Activated T-cell treated with anti-CD3 and anti-CD28 coated beads, Interleukin-2, amount 50 U/mL, for 4 hours (primary cell): Measurements from ENCODE around the gene ATP5F1A. TPM values are rescaled to one million over a fixed set of nuclear protein-coding genes. Genes with fewer than 3 reads are reported as not detected.
"Not testable (repeated sequence)": the region's sequence is repeated elsewhere in the genome, so short reads cannot be mapped to it uniquely, and the experiment has no call there.

ENCODE experiments used
- ATAC-seq, 2 donors: fragments of 200-7000 bp; cut with Tn5 transposase; one replicate each; pipeline ENCODE4 v1.10.0; 2021
- DNase-seq: peaks from one replicate; pipeline ENCODE4 v3.0.0-alpha.2; 2020
- H3K27me3 Mint-ChIP-seq: one replicate; pipeline ENCODE4 v1.8.0; 2021; ENCODE audit warnings: low read depth, mixed read lengths
- H3K36me3 Mint-ChIP-seq: one replicate; pipeline ENCODE4 v1.8.0; 2022; ENCODE audit warnings: mixed read lengths; ENCODE audit not compliant: insufficient read depth
- H3K4me1 Mint-ChIP-seq: one replicate; pipeline ENCODE4 v1.8.0; 2021; ENCODE audit warnings: low read depth, mixed read lengths
- H3K4me3 Mint-ChIP-seq: one replicate; pipeline ENCODE4 v1.8.0; 2021; ENCODE audit warnings: mild to moderate bottlenecking, moderate library complexity, mixed read lengths
- H3K9me3 Mint-ChIP-seq: one replicate; pipeline ENCODE4 v1.8.0; 2021; ENCODE audit warnings: mixed read lengths
- total RNA-seq, 3 donors: library from RNA; stranded (reverse); gene quantifications; one replicate each; pipeline ENCODE4 v1.2.1, GENCODE V29; 2021

ATP5F1A gene
- 100 to 1,000 TPM; 459 to 501 (median 492) TPM for total RNA-seq

DNA sequence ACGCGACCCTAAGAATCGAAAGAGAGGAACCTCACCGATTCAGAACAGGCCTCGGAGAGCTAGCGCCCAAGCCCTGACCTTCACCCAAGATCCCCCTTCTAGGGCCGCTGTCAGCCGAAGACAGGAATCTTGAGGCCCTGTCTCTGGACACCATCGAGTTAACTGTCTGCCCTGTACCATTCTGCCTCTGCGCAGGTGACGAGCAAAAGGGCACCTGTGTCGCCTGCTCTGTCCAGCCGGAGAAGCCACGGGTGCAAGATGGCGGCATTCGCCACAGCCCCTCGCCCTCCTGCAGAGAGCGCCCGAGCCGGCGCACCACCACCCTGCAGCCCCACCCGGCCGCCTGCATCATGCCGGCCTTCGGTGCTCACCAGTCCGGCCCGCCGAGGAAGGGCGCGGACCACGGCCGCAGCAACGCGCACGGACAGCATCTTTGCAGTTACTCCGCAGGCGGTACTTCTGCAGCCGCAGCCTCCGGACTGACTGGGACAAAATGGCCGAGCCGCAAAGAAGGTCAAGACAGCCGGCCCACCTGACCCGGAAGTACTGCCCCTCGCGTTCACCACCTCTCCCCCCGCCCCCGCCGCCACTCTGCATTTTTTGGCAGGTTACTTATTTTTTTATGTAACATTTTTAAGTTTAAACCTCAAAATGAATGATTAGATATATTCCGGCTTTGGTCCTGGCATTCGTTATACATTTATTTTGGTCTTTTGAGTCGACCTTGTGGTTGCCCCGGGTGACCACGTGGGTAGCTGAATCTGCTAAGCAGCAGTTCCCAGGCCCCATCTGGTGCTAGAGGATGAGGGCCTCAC is at the start of gene ATP5F1A:
ATP5F1A (minus strand) TSS at position 496 of the 815 bp plus-strand sequence; CDS start at position 431, 65 bp downstream.
- Mint-ChIP-seq H3K27me3 (no peaks in the 10 kb centered on the region), H3K4me3 (peak within 1 kb of the TSS; percentile 99), H3K9me3 (no peaks in the 10 kb centered on the region), H3K4me1 (peaks cover 32% of the 10 kb centered on the region), H3K36me3 (peaks cover 16% of the 10 kb centered on the region)
- peak; percentile 89 to 93 for ATAC-seq
- peak; percentile 78 for DNase-seq

DNA sequence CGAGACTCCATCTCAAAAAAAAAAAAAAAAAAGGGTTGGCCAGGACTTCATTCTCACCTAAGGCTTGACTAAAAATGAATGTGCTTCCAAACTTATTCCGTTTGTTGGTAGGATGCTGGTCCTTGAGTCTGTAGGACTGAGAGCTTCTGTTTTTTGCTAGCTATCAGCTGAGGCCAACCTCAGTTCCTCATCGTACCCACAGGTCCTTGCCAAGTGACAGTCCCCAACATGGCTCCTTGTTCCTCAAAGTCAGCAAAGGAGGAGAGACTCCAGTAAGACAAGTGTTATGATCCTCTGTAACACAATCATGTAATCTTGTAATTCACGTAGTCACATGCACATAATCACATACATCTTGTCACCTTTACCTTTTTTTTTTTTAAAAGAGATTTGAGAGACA is 43.1 kb upstream of the ATP5F1A start:
- Mint-ChIP-seq H3K4me3 (no peak overlapping the region), H3K36me3 (no peaks in the 10 kb centered on the region), H3K4me1 (no peaks in the 10 kb centered on the region), H3K9me3 (no peaks in the 10 kb centered on the region), H3K27me3 (no peaks in the 10 kb centered on the region)
- no peak for ATAC-seq
- no peak for DNase-seq

DNA sequence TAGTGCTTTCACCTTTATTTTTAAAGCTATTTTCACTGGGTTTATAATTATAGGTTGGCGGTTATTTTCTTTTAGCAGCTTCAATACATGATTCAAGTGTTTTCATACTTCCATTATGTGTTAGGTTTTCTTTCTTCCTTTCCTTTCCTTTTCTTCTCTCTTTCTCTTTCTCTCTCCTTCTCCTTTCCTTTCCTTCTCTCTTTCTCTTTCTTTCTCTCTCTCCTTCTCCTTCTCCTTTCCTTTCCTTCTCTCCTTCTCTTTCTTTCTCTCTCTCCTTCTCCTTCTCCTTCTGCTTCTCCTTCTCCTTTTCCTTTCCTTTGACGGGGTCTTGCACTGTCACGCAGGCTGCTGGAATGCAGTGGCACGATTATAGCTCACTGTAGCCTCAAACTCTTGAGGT is 42.1 kb upstream of the ATP5F1A start:
- Mint-ChIP-seq H3K4me1 (no peaks in the 10 kb centered on the region), H3K36me3 (no peaks in the 10 kb centered on the region), H3K4me3 (no peak overlapping the region), H3K9me3 (no peaks in the 10 kb centered on the region), H3K27me3 (no peaks in the 10 kb centered on the region)
- ATAC-seq (no peak), DNase-seq (no peak)

DNA sequence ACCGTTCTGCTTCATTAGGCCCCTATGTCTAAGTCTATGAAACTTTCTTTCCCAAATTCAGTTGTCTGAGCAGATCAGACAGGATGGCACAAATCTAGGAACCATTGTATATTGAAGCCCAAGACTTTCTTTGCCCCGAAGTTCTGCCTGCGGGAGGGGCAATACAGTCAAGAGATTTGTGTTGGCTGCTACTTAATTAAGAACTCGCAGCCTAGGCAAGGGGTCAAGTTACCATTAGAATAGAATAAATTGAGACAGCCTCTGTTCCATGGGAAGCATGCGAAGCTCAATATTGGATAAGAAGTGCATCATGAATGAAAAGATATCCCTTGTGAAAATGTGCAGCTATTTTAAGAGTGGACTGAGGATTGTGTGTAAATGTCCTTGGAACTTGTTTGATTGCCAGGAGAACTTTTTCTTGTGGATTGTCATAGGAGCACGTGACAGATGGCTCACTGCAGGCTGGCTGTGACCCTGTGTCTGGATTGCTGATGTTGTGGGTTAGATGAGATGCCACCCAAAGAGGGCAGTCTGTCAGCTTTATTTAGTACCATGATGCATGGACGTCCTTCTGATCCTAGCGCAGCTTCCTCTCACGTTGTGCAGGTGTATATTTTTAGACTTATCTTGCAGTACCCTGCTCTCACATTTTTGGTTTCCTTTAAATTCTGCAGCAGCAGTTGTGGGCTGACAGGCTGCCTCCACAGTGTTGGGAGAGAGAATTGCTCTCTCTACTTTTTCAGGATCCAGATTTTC is 37.0 kb upstream of the ATP5F1A start:
- Mint-ChIP-seq H3K4me3 (no peak overlapping the region), H3K9me3 (no peaks in the 10 kb centered on the region), H3K27me3 (no peaks in the 10 kb centered on the region), H3K4me1 (no peaks in the 10 kb centered on the region), H3K36me3 (peaks cover 3% of the 10 kb centered on the region)
- DNase-seq (no peak), ATAC-seq (no peak)

DNA sequence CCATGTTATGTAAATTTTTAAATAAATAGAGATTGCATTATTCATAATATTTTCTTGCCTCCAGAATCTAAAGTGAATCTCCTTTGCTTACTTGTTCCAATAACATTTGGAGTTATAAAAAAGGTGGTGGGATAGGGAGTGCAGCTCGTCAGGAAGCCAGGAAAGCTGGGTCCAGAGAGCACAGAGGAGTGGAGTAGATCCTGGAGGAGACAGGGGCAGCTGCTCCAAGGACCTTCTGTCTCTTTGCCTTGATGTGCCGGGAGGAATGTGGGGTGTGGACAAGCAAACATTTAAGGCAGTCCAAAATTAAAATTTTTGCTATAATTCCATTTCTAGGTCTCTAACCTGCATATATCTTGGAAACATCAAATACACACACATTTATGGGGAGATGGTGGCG is 35.4 kb upstream of the ATP5F1A start:
- H3K36me3 Mint-ChIP-seq, result peaks cover 10% of the 10 kb centered on the region
- H3K4me1 Mint-ChIP-seq, result no peaks in the 10 kb centered on the region
- DNase-seq (no peak), ATAC-seq (no peak)
- H3K4me3 Mint-ChIP-seq, result no peak overlapping the region
- H3K9me3 Mint-ChIP-seq, result no peaks in the 10 kb centered on the region
- H3K27me3 Mint-ChIP-seq, result no peaks in the 10 kb centered on the region

DNA sequence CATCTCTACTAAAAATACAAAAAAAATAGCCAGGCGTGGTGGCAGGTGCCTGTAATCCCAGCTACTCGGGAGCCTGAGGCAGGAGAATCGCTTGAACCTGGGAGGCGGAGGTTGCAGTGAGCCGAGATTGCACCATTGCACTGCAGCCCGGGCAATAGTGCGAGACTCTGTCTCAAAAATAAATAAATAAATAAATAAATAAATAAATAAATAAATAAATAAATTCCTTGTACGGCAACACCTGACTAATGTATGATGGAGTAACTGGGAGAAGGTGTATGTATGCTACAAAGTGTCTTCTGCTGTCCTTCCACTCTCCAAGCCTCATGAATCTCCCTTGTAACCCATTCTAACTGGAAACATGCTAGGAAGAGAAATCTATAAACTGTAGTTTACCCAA is 32.5 kb upstream of the ATP5F1A start:
- H3K9me3 Mint-ChIP-seq, DNase-seq, ATAC-seq, H3K4me3 Mint-ChIP-seq, H3K27me3 Mint-ChIP-seq, H3K4me1 Mint-ChIP-seq: not testable (repeated sequence)
- H3K36me3 Mint-ChIP-seq, result peaks cover 15% of the 10 kb centered on the region

DNA sequence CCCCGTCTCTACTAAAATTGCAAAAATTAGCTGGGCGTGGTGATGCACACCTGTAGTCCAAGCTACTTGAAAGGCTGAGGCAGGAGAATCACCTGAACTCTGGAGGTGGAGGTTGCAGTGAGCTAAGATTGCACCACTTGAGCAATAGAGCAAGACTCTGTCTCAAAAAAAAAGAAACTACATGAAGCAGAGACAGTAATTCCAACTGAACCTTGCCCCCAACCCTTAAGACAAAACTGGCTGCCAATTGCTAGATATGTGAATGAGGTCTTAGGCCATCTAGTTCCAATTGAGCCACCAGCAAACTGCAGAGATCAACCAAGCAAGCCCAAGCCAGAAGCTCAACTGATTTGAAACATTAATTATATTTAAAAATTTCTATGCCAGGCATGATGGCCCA is 32.0 kb upstream of the ATP5F1A start:
- H3K36me3 Mint-ChIP-seq, result peaks cover 15% of the 10 kb centered on the region
- no peaks in the 10 kb centered on the region for H3K4me1 Mint-ChIP-seq
- H3K27me3 Mint-ChIP-seq, result no peaks in the 10 kb centered on the region
- ATAC-seq (no peak), DNase-seq (no peak)
- H3K9me3 Mint-ChIP-seq, result no peaks in the 10 kb centered on the region
- H3K4me3 Mint-ChIP-seq, result no peak overlapping the region

DNA sequence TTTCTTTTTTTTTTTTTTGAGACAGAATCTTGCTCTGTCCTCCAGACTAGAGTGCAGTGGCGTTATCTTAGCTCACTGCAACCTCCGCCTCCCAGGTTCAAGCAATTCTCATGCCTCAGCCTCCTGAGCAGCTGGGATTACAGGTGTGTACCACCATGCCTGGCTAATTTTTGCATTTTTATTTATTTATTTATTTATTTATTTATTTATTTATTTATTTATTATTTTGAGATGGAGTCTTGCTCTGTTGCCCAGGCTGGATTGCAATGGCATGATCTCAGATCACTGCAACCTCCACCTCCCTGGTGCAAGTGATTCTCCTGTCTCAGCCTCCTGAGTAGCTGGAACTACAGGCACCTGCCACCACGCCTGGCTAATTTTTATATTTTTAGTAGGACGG is 28.5 kb upstream of the ATP5F1A start:
- H3K9me3 Mint-ChIP-seq, result not testable (repeated sequence)
- H3K36me3 Mint-ChIP-seq, result peaks cover 20% of the 10 kb centered on the region

DNA sequence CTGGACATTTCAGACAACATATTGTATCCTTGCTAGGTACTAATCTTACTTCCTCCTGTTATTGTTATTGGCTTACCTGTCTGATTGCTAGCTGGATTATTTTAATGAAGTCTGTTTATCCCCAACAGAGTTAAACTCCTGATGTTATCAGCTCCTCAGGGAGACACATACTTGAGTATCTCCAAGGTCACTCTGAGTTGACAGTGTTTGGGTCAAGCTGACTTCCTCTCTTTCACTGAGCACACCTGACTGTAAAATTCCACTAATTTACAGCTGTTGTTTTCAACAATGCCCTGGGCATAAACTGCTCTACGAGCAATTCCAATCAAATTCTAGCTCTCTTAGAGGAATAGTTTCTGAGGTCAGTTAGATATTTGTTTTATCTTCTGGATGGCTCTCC is 15.7 kb upstream of the ATP5F1A start:
- Mint-ChIP-seq H3K36me3 (peaks cover 16% of the 10 kb centered on the region), H3K4me3 (no peak overlapping the region), H3K27me3 (no peaks in the 10 kb centered on the region), H3K9me3 (no peaks in the 10 kb centered on the region), H3K4me1 (peaks cover 2% of the 10 kb centered on the region)
- DNase-seq (no peak), ATAC-seq (no peak)

More for the DNA sequence above, 28.5 kb upstream of the ATP5F1A start:
- H3K4me1 Mint-ChIP-seq, ATAC-seq, H3K27me3 Mint-ChIP-seq, DNase-seq, H3K4me3 Mint-ChIP-seq: not testable (repeated sequence)

DNA sequence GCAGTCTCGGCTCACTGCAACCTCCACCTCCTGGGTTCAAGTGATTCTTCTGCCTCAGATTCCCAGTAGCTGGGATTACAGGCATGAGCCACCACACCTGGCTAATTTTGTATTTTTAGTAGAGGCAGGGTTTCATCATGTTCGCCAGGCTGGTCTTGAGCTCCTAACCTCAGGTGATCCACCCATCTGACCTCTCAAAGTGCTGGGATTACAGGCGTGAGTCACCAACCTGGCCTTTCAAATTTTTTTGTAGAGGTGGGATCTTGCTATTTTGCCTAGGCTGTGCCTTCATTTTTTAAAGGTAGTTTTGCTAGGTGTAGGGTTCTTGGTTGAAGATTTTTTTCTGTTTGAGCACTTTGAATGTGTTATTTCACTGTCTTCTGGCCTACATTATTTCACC is 12.3 kb upstream of the ATP5F1A start:
- Mint-ChIP-seq H3K4me1 (peaks cover 12% of the 10 kb centered on the region), H3K9me3 (no peaks in the 10 kb centered on the region), H3K4me3 (no peak overlapping the region), H3K36me3 (peaks cover 24% of the 10 kb centered on the region), H3K27me3 (no peaks in the 10 kb centered on the region)
- ATAC-seq (no peak), DNase-seq (no peak)

DNA sequence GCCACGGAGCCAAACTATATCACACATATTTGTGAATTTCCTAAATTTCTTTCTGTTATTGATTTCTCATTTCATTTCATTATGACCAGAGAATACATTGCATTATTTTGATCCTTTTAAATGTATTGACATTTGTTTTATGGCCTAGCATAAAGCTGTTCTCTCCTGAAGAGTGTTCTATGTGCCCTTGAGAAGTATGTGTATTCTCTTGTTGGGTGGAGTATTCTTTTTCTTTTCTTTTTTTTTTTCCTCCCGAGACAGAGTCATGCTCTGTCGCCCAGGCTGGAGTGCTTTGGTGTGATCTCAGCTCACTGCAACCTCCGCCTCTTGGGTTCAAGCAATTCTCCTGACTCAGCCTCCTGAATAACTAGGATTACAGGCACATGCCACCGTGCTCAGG is 11.3 kb upstream of the ATP5F1A start:
- DNase-seq, result no peak
- no peak for ATAC-seq
- Mint-ChIP-seq H3K36me3 (peaks cover 24% of the 10 kb centered on the region), H3K9me3 (no peaks in the 10 kb centered on the region), H3K27me3 (no peaks in the 10 kb centered on the region), H3K4me1 (peaks cover 18% of the 10 kb centered on the region), H3K4me3 (no peak overlapping the region)

DNA sequence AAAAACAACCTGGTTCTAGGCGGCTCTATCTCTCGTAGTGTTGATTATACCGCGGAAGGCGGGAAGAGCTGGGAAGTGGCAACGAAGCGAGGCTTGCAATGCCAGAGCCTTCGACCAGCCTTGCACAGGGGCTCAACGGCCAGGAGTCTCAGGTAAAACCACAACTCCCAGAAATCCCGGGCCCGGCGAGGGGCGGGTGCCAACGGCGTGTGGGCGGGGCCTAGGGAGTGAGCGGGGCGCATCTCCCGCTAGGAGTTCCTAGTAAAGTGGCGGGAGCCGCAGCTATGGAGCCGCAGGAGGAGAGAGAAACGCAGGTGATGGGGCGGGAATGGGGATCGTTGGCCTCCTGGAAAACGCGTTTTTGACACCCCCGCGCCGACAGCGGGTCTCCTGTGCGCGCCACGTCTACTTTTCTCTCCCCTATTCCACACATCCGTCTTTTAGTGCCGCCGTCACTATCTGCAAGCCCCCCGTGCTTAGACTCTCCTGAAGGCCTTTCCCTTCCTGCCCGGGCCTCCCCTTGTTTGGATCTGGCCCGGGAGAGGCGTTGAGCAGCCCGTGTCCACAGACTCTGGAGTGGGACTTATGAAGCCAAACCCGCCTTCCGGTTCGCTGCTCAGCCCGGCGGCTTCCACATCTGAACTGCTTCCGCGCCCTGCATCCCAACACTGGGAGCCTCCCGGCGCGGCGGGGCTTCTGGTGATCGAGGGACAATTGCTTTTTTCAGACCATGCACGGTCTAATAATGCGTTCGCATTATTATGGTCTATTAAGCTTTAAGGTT is 6.2 kb upstream of the ATP5F1A start, which contains the start of gene HAUS1:
HAUS1 (plus strand) TSS at position 258 of the 784 bp plus-strand sequence; CDS start at position 285, 27 bp downstream.
- peaks cover 20% of the 10 kb centered on the region for H3K4me1 Mint-ChIP-seq

DNA sequence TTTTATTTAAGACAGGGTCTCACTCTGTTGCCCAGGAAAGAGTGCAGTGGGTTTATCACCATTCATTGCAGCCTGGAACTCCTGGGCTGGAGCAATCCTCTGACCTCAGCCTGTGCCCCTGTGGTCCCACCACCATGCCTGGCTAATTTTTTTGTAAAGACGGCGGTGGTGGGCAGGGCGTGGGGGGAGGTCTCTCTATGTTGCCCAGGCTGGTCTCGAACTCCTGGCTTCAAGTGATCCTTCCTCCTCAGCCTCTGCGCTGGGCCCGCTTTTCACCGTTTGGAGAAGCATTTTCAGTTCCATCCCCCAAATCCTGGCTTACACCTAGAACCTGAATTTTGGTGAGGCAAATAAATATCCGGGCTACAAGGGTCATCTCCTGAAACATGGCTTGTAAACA is 1.4 kb upstream of the ATP5F1A start:
- DNase-seq, result no peak
- H3K9me3 Mint-ChIP-seq, result no peaks in the 10 kb centered on the region
- H3K4me1 Mint-ChIP-seq, result peaks cover 27% of the 10 kb centered on the region
- H3K4me3 Mint-ChIP-seq, result no peak overlapping the region
- no peak for ATAC-seq
- H3K36me3 Mint-ChIP-seq, result peaks cover 13% of the 10 kb centered on the region
- H3K27me3 Mint-ChIP-seq, result no peaks in the 10 kb centered on the region

More for the DNA sequence above, 6.2 kb upstream of the ATP5F1A start, which contains the start of gene HAUS1:
- peak; percentile 82 for DNase-seq
- H3K36me3 Mint-ChIP-seq, result peaks cover 12% of the 10 kb centered on the region
- H3K4me3 Mint-ChIP-seq, result peak within 1 kb of the TSS; percentile 98
- no peaks in the 10 kb centered on the region for H3K27me3 Mint-ChIP-seq
- ATAC-seq, result peak; percentile 99
- H3K9me3 Mint-ChIP-seq, result no peaks in the 10 kb centered on the region

DNA sequence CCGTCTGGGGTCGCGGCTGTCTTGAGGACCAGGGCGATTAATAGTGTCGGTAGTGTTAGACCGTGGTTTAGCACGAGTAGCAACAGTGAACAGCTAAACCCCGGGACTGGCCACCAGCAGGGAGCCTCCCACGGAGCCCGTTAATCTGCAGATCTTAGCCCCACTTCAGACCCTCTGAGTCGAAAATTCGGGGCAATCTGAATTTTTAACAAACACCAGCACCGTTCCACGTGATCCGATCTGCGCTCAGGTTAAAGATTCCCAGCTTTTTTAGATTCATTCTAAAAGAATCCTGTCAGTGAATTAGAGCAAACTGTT is 479 bp upstream of the ATP5F1A start:
- Mint-ChIP-seq H3K27me3 (no peaks in the 10 kb centered on the region), H3K9me3 (no peaks in the 10 kb centered on the region), H3K36me3 (peaks cover 16% of the 10 kb centered on the region), H3K4me1 (peaks cover 30% of the 10 kb centered on the region), H3K4me3 (peak overlapping the region; percentile 99)
- ATAC-seq (no peak), DNase-seq (no peak)
